HG02943 (cell line): ENCODE results near the gene GGN.
"Not testable (repeated sequence)": the region's sequence is repeated elsewhere in the genome, so short reads cannot be mapped to it uniquely, and the experiment has no call there.

Experiments
- ATAC-seq: cut with Tn5 transposase; IDR thresholded peaks from one replicate; pipeline ENCODE4 v1.9.1; 2021; ENCODE audit warnings: mild to moderate bottlenecking, low read depth, moderate library complexity; ENCODE audit not compliant: unreplicated experiment

GGN gene

GRCh38 chr19:38411898-38412297 is 24.1 kb upstream of the GGN start:
- ATAC-seq = not testable (repeated sequence)

- ATAC-seq = no peak
Measured at GRCh38 chr19:38411041-38411712, 23.3 kb upstream of the GGN start.

DNA sequence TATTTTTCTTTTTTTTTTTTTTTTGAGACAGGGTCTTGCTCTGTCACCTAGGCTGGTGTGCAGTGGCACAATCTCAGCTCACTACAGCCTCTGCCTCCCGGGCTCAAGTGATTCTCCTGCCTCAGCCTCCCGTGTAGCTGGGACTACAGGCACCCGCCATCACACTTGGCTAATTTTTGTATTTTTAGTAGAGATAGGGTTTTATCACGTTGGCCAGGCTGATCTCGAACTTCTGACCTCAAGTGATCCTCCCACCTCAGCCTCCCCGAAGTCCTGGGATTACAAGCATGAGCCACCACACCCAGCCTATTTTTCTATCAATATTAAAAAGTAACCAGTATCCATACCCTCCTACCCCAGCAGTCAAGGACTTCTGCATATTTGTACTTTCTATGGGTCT is 22.6 kb upstream of the GGN start:
- ATAC-seq = not testable (repeated sequence)

- no peak for ATAC-seq
Measured at GRCh38 chr19:38409631-38410133, 21.8 kb upstream of the GGN start.

GRCh38 chr19:38405276-38405675 is 17.4 kb upstream of the GGN start:
- ATAC-seq = no peak

DNA sequence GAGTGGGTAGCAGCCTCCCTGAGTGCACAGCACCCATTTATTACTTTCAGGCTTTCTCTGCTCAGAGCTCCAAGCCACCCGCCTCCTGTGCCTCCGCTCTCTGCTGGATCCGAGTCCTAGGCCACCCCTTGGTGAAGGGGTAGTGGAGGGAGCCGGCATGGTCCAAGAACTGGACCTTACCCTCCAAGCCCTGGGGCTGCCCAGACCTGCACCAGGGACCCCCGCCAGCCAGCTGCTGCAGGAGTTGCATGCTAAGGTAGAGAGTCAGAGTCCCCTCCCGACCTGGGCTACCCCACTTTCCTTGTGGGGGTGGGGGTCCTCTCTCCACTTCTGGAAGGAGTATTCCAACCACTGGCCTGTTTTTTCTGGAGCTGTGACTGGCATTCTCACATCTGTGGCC is 17.0 kb upstream of the GGN start:
- no peak for ATAC-seq

GRCh38 chr19:38402967-38403674 is 15.3 kb upstream of the GGN start, which contains the start of gene FAM98C:
Gene FAM98C, plus strand, starts transcription at chr19:38403093. Its CDS starts 61 bp downstream, at chr19:38403154.
- ATAC-seq = peak; percentile 82

GRCh38 chr19:38402623-38402966 is 14.8 kb upstream of the GGN start:
- peak; percentile 8 for ATAC-seq

GRCh38 chr19:38401148-38401547 is 13.3 kb upstream of the GGN start:
- ATAC-seq = no peak

DNA sequence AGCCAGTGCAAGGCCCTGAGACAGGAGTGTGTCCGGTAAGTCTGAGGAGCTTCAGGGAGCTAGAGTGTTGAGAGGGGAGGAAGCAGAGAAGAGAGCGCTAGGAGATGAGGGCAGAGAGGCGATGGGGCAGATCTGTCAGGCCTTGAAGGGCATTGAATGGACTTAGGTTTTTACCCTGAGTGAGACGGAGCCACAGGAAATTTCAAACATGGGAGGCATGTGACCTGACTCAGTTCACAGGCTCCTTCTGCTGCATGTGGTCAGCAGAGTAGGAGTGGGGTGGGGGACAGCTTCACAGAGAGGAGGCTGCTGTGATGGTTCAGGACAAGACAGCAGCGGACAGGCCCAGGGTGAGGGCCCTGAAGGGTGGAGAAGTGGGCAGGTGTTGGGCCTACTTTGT is 12.5 kb upstream of the GGN start:
- ATAC-seq = no peak

DNA sequence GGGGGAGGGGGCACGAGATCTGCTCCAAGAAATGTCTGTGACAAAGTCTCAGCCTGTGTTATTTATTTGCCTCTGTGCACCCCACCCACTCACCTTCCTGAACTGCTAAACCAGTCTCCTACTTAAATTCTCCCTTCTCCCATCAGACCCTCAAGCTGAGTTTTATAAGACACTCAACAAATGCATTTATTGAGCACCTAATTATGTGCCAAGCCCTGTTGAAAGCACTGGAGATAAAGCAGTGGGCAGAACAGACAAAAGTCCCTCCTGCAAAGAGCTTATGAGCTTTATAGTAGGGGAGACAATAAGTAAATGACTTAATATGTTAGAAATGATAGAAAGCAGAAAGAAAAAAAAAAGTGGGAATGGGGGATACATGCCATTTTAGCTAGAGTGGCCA is 11.7 kb upstream of the GGN start:
- ATAC-seq = no peak

DNA sequence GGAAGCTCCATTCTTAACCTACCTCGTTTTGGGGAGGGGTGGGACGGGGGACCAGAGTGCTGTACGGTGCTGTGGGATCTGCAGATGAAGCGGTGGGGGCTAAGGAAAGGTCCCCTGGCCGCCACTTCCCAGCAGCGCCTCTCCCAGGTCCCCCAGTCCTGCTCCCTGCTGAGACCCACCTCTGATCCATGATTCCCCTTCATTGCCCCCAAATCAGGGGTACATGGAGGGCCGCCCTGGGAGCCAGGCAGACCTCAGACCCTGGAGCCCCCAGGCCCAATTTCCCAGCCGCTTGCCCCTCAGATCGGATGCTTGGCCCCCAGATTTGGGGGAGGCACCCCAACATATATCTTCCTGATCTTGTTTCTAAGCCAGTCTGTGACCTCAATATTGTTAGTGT is 11.2 kb upstream of the GGN start:
- ATAC-seq = no peak

DNA sequence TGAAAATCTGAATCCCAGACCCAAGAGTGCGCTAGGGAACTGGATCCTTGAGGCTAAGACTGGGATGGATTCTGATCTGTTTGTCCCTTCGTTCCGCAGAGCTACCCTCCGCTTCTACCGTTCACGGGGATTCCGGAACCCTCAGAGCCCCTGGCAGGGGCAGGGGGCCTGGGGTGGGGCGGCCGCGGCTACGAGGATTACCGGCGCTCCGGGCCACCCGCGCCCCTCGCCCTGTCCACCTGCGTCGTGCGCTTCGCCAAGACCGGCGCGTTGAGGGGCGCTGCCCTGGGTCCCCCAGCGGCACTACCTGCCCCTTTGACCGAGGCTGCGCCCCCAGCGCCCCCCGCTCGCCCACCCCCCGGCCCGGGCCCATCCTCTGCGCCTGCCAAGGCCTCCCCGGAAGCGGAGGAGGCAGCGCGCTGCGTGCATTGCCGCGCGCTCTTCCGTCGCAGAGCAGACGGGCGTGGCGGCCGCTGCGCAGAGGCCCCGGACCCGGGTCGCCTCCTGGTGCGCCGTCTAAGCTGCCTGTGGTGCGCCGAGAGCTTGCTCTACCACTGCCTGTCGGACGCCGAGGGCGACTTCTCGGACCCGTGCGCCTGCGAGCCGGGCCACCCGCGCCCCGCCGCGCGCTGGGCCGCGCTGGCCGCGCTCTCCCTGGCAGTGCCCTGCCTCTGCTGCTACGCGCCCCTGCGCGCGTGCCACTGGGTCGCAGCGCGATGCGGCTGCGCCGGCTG is 7.7 kb upstream of the GGN start:
- no peak for ATAC-seq

DNA sequence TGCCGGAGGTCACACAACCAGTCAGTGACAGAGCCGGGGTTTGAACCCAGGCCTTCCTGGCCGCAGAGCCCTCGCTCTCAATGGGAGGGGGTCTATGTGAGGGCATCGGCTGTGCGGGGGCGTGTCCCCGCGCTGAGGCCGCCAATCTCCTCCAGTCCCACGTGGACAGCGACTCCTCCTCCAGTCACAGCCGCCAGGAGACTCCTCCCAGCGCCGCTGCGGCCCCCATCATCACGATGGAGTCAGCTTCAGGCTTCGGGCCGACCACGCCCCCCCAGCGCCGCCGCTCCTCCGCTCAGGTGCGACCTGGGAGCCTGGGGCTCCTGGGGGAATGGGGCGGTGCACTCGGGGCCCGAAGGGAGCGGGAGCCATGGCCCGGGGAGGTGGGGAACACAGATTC is 6.7 kb upstream of the GGN start:
- ATAC-seq = no peak

DNA sequence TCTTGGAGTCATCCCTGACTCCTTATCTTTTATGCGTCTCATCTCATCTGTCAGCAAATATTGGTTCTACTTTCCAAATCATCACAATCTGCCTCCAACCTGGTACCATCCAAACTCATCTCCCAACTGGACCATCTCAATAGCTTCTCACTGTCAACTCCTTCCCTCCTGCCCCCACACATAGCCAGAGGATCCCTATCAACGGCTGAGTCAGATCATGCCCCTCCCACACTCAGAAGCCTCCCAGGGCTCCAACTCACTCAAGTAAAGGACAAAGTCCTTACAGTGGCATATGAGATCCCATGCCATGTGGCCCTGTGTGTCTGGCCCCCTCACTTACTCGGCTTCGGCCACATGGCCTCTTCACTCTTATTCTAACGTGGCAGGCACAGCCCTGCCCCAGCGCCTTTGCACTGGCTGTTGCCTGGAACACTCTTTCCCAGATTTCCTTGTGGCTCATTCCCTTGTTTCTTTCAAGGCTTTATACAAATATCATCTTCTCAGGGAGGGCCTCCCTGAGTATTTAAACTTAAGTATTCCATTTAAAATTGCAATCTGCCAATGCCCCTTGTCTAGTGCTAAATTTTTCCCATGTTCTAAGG is 5.0 kb upstream of the GGN start:
- ATAC-seq = no peak

- no peak for ATAC-seq
Measured at GRCh38 chr19:38391911-38392464, 4.2 kb upstream of the GGN start.

GRCh38 chr19:38389957-38390924 is 2.4 kb upstream of the GGN start:
- ATAC-seq = no peak

GRCh38 chr19:38389101-38389925 is 1.5 kb upstream of the GGN start:
- no peak for ATAC-seq
